ENCODE data around the gene BICD1. TPM values are rescaled to one million over a fixed set of nuclear protein-coding genes. Genes with fewer than 3 reads are reported as not detected.

Gene BICD1
- total RNA-seq, 1 donor from 2014 or later: 87.9 TPM

Other genes with a start within 250 kb of the BICD1 start
- 104 TPM for gene RESF1, start 147.4 kb upstream of the BICD1 start, total RNA-seq (ENCODE audit: unreplicated experiment)

Measured in endothelial cell (in vitro differentiated cells).